OCI-LY1 (cell line): ENCODE data around the gene ME1.

ENCODE experiments used
- H2AFZ ChIP-seq: fragments of 200-600 bp; sonication (generic), shearing (Covaris generic); 2 replicates; pipeline ENCODE4 v1.6.0; 2014; ENCODE audit warnings: antibody characterized with exemption, mild to moderate bottlenecking, low read length
- H3F3A ChIP-seq: fragments of 200-600 bp; sonication (generic), shearing (Covaris generic); 2 replicates; pipeline ENCODE4 v1.6.0; 2014; ENCODE audit warnings: mild to moderate bottlenecking, antibody characterized with exemption, low read length, moderate library complexity; ENCODE audit not compliant: insufficient read depth
- H3K27ac ChIP-seq: fragments of 200-600 bp; sonication (generic); 2 replicates; pipeline ENCODE4 v1.5.1; 2014; ENCODE audit warnings: low read length, mixed run types, mild to moderate bottlenecking, low read depth; ENCODE audit not compliant: poor library complexity, severe bottlenecking
- H3K27me3 ChIP-seq: fragments of 200-600 bp; sonication (generic); 2 replicates; pipeline ENCODE4 v1.6.0; 2014; ENCODE audit warnings: antibody characterized with exemption, mild to moderate bottlenecking, low read length, moderate library complexity; ENCODE audit not compliant: insufficient read depth
- H3K36me3 ChIP-seq: fragments of 200-600 bp; sonication (generic); 2 replicates; pipeline ENCODE4 v1.6.1; 2014; ENCODE audit warnings: mild to moderate bottlenecking, antibody characterized with exemption, low read length, moderate library complexity, mixed read lengths; ENCODE audit not compliant: insufficient read depth
- H3K4me1 ChIP-seq: fragments of 200-600 bp; sonication (generic); 2 replicates; pipeline ENCODE4 v1.5.1; 2014; ENCODE audit warnings: mild to moderate bottlenecking, low read length, moderate library complexity; ENCODE audit not compliant: insufficient read depth, severe bottlenecking
- H3K4me2 ChIP-seq: fragments of 200-600 bp; sonication (generic), shearing (Covaris generic); 2 replicates; pipeline ENCODE4 v1.6.1; 2014; ENCODE audit warnings: low read length
- H3K4me3 ChIP-seq: fragments of 200-600 bp; sonication (generic); 2 replicates; pipeline ENCODE4 v1.5.1; 2014; ENCODE audit warnings: low read length, low read depth, mild to moderate bottlenecking, mixed read lengths; ENCODE audit not compliant: poor library complexity, severe bottlenecking
- H3K79me2 ChIP-seq: fragments of 200-600 bp; shearing (Covaris generic); 2 replicates; pipeline ENCODE4 v1.6.1; 2016; ENCODE audit warnings: mixed run types, low read length, mixed read lengths; ENCODE audit not compliant: insufficient read depth
- H3K9ac ChIP-seq: fragments of 200-600 bp; sonication (generic), shearing (Covaris generic); 2 replicates; pipeline ENCODE4 v1.6.1; 2014; ENCODE audit warnings: mild to moderate bottlenecking, low read length, mixed read lengths
- H3K9me2 ChIP-seq: fragments of 200-600 bp; sonication (generic), shearing (Covaris generic); 2 replicates; pipeline ENCODE4 v1.6.1; 2014; ENCODE audit warnings: low read depth, mild to moderate bottlenecking, low read length, mixed read lengths
- H3K9me3 ChIP-seq: fragments of 200-600 bp; shearing (Covaris generic); 2 replicates; pipeline ENCODE4 v1.6.1; 2014; ENCODE audit warnings: low read length, mixed read lengths
- H4K20me1 ChIP-seq: fragments of 200-600 bp; sonication (generic), shearing (Covaris generic); 2 replicates; pipeline ENCODE4 v1.6.0; 2016; ENCODE audit warnings: mild to moderate bottlenecking, low read length; ENCODE audit not compliant: insufficient read depth
- CTCF ChIP-seq: fragments of 200-600 bp; sonication (generic), shearing (Covaris generic); IDR thresholded peaks from 2 replicates; pipeline ENCODE4 v1.5.1; 2017; ENCODE audit warnings: mild to moderate bottlenecking, antibody characterized with exemption, low read length, moderate library complexity, mixed read lengths
- EZH2 ChIP-seq: fragments of 200-600 bp; sonication (generic), shearing (Covaris generic); IDR thresholded peaks from 2 replicates; pipeline ENCODE4 v1.8.0; 2017; ENCODE audit warnings: borderline replicate concordance, mixed run types, mild to moderate bottlenecking, antibody characterized with exemption, low read length, moderate library complexity, mixed read lengths

The ME1 gene

GRCh38 chr6:83430611-83431544 is at the start of gene ME1:
Gene ME1, minus strand, starts transcription at chr6:83431051. Its CDS starts 97 bp downstream, at chr6:83430954.
- H2AFZ ChIP-seq, result no peak within 1 kb of the TSS
- H3K4me2 ChIP-seq, result no peak within 1 kb of the TSS
- no peak within 1 kb of the TSS for H3K27ac ChIP-seq
- no peaks in the 10 kb centered on the region for H3K9me2 ChIP-seq
- H3K79me2 ChIP-seq, result no peaks in the 10 kb centered on the region
- no peaks in the 10 kb centered on the region for H3F3A ChIP-seq
- no peak within 1 kb of the TSS for H3K9ac ChIP-seq
- H3K4me3 ChIP-seq, result no peak within 1 kb of the TSS
- H3K36me3 ChIP-seq, result no peaks in the 10 kb centered on the region
- TF ChIP-seq CTCF (no peak), EZH2 (no peak)
- no peaks in the 10 kb centered on the region for H3K4me1 ChIP-seq
- no peaks in the 10 kb centered on the region for H3K9me3 ChIP-seq
- H4K20me1 ChIP-seq, result no peaks in the 10 kb centered on the region
- no peaks in the 10 kb centered on the region for H3K27me3 ChIP-seq

- no peaks in the 10 kb centered on the region for H3K9me2 ChIP-seq
- H4K20me1 ChIP-seq, result no peaks in the 10 kb centered on the region
- no peaks in the 10 kb centered on the region for H3K4me1 ChIP-seq
- no peaks in the 10 kb centered on the region for H3K9me3 ChIP-seq
- H3K79me2 ChIP-seq, result no peaks in the 10 kb centered on the region
- H3K27ac ChIP-seq, result no peak overlapping the region
- H3K27me3 ChIP-seq, result no peaks in the 10 kb centered on the region
- no peak for TF ChIP-seq CTCF
- no peak overlapping the region for H3K4me3 ChIP-seq
- H3K36me3 ChIP-seq, result no peaks in the 10 kb centered on the region
- H2AFZ ChIP-seq, result no peak overlapping the region
- H3K4me2 ChIP-seq, result no peak overlapping the region
- H3F3A ChIP-seq, result no peaks in the 10 kb centered on the region
- no peak overlapping the region for H3K9ac ChIP-seq
These were observed 49.6 kb upstream of the ME1 start for GRCh38 chr6:83480470-83480869.

- no peaks in the 10 kb centered on the region for H3F3A ChIP-seq
- no peaks in the 10 kb centered on the region for H3K27me3 ChIP-seq
- H3K4me2 ChIP-seq, result no peak overlapping the region
- H3K79me2 ChIP-seq, result no peaks in the 10 kb centered on the region
- H3K36me3 ChIP-seq, result no peaks in the 10 kb centered on the region
- H3K4me3 ChIP-seq, result no peak overlapping the region
- H4K20me1 ChIP-seq, result no peaks in the 10 kb centered on the region
- no peak overlapping the region for H3K9ac ChIP-seq
- H3K9me2 ChIP-seq, result no peaks in the 10 kb centered on the region
- no peak overlapping the region for H3K27ac ChIP-seq
- no peaks in the 10 kb centered on the region for H3K4me1 ChIP-seq
- H2AFZ ChIP-seq, result no peak overlapping the region
- TF ChIP-seq CTCF (no peak), EZH2 (no peak)
- H3K9me3 ChIP-seq, result no peaks in the 10 kb centered on the region
These were observed 48.5 kb upstream of the ME1 start for GRCh38 chr6:83479389-83479788.
